VCaP (cell line): ENCODE measurements around the gene FOXC2.

ENCODE experiments used
- H3K27ac ChIP-seq: fragments of 450-650 bp; 2 replicates; pipeline ENCODE4 v1.5.1; 2017
- CTCF ChIP-seq: fragments of 450-650 bp; conservative IDR thresholded peaks from 2 replicates; pipeline ENCODE4 v1.5.1; 2017; ENCODE audit warnings: mild to moderate bottlenecking, moderate library complexity

The FOXC2 gene

GRCh38 chr16:86576591-86577313 is 10.1 kb downstream of the FOXC2 start:
- H3K27ac ChIP-seq = no peak overlapping the region
- TF ChIP-seq CTCF = no peak

- no peak for TF ChIP-seq CTCF
Measured at GRCh38 chr16:86577314-86577971, 10.8 kb downstream of the FOXC2 start.

GRCh38 chr16:86578061-86578599 is 11.5 kb downstream of the FOXC2 start, which contains the start of gene FOXL1:
TSS of gene FOXL1 (plus strand) at chr16:86578549. CDS start at chr16:86578724, 175 bp downstream.
- no peak for TF ChIP-seq CTCF
- no peak within 1 kb of the TSS for H3K27ac ChIP-seq

More at GRCh38 chr16:86577314-86577971, 10.8 kb downstream of the FOXC2 start:
- no peak overlapping the region for H3K27ac ChIP-seq

GRCh38 chr16:86578611-86579267 is 12.1 kb downstream of the FOXC2 start:
- no peak for TF ChIP-seq CTCF

GRCh38 chr16:86579268-86580062 is 12.8 kb downstream of the FOXC2 start:
- no peak overlapping the region for H3K27ac ChIP-seq
- TF ChIP-seq CTCF = no peak

More at GRCh38 chr16:86578611-86579267, 12.1 kb downstream of the FOXC2 start:
- no peak overlapping the region for H3K27ac ChIP-seq

GRCh38 chr16:86580063-86580790 is 13.6 kb downstream of the FOXC2 start:
- H3K27ac ChIP-seq = no peak overlapping the region
- TF ChIP-seq CTCF = no peak
